GM18505 (cell line): ENCODE results near the gene PTK6.

Source experiments
- ATAC-seq: cut with Tn5 transposase; IDR thresholded peaks from one replicate; pipeline ENCODE4 v1.9.1; 2021; ENCODE audit not compliant: unreplicated experiment
- POLR2A ChIP-seq: IDR thresholded peaks from 4 replicates; pipeline ENCODE4 v1.6.1; 2011; ENCODE audit warnings: borderline replicate concordance; ENCODE audit not compliant: insufficient read depth, insufficient read length; ENCODE audit errors: extremely low read depth

The PTK6 gene

DNA sequence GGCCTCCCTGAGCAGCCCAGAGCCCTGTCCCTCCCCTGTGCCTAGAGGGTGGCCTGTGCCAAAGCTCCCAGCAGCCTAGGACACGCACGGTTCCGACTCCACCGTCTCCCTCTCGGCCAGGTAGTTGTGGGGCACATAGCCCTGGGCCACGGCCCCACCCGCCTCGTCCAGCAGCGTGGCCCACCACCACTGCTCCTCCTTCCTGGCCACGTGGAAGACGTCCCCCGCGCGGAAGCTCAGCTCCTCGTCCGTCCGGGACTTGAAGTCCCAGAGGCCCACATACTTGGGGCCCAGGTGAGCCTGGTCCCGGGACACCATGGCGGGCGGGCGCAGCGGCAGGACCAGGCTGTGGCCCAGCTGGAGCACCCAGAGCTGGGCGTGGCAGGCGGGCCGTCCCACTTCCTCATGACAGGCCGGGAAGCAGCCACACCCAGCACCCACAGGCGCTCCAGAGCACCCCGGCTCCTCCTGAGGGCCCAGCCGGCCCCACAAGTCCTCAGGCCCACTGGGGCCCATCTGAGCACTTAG is at the start of gene PTK6:
Gene PTK6 (minus strand): TSS at position 380 of the 528 bp plus-strand sequence. CDS start 62 bp downstream, at position 318.
- TF ChIP-seq POLR2A: no peak
- peak; percentile 11 for ATAC-seq

DNA sequence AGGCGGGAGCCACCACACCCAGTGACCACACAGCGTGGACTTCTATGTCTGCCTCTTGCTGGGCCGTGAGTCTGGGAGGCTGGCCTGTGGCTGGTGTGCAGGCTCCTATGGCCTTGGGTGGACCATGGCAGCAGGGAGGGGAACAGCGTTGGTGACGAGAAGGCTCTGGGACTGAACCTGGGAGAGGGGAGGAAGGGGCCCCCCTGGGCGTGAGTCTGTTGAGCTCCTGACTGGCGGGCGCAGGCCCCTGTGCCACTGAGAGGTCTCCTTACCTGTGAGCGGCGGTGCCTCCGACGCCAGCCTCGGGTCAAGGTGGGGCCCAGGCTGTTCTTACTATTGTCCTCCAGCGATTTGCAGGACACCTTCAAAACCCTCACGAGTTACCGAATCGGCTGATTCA is 49.6 kb upstream of the PTK6 start:
- no peak for ATAC-seq
- TF ChIP-seq POLR2A: no peak

DNA sequence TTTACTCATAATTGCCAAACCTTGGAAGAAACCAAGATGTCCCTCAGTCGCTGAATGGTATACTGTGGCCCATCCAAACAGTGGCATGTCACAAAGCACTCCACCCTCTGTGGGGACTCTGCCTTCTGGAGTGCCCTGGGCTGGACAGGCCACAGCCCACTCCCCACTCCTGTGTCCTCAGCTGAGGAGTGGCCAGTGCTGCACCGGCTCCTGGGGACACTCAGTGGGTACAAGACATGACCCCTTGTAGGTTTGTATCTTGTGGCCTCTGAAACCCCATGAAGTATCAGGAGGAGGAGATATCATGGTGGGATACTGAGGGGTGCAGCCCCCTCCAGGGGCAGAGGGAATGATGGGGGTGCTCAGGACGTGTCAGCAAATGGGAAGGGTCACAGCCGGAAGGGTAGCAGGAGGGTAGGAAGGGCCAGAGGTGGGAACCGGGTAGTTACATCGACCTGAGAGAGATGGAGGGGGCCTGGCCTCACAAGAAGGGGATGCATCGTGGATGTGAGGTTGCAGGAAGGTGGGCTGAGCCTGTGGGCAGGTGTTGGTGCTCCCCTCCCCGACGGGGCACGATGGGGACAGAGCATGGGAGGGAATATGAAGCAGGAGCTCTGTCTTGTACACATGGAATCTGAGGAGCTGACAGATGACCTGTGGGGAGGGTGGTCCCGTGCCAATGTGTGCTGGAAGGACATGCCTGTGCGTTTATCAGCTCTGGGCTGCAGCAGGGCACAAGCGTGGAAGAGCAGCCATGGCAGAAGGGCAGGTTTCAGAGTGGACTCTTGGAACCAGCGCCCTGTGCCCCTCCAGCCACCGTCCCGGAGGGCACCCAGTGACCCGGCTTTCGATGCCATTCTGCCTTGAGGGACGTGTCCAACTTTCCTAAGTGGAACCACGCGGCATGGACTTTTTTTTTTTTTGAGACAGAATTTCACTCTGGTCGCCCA is 48.7 kb upstream of the PTK6 start:
- TF ChIP-seq POLR2A: no peak
- ATAC-seq: no peak

DNA sequence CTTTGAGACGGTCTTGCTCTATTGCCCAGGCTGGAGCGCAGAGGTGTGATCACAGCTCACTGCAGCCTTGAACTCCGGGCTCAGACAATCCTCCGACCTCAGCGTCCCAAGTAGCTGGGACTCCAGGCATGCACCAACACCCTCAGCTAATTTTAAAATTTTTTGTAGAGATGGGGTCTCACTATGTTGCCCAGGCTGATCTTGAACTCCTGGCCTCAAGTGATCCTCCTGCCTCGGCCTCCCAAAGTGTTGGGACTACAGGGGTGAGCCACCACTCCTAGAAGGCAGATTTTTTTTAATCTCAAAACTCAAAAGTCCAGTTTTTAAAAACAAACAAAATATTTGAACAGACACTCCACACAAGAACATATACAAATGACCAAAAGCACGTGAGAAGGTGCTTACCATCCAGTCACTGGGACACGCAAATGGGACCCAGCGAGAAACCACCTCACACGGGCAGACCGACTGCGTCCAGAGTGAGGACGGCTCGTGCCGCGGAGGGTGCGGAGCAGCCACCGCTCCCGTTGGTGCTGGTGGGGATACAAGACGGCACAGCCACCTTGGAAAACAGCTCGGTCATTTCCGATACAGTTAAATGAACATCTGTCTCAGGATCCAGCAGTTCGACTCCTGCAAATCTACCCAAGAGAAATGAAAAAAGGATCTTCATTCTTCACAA is 45.3 kb upstream of the PTK6 start:
- TF ChIP-seq POLR2A: no peak
- no peak for ATAC-seq

DNA sequence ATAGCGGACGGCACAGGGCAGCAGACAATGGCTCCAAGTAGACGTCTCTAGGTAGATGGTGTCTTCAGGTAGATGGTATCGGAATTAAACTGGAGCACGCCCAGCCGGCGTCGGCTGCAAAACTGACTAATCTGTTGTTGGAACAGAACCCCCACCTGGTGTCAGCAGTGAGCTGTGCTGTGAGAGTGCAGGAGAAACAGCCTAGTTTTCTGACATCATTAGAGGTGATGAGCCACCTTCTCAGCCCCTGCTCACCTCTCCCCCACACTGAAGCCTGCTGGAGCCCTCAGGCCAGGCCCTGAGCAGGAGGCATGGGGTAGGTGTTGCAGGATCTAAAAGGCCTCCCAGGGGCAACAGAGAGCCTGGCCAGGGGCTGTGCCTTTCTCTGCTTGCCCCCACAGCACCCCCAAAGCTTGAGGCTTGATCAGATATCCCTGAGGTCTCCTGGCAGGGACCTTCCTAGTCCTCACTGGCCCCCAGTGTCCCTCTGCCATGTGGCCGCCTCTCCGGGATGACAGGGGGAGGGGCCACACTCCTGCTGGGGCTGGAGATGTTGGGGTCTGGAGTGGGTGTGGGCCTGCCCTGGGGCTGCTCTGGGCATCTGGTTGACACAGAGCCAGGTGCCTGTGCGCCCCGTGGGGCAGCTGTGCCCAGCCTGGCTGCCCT is 43.8 kb upstream of the PTK6 start:
- TF ChIP-seq POLR2A: no peak
- no peak for ATAC-seq

DNA sequence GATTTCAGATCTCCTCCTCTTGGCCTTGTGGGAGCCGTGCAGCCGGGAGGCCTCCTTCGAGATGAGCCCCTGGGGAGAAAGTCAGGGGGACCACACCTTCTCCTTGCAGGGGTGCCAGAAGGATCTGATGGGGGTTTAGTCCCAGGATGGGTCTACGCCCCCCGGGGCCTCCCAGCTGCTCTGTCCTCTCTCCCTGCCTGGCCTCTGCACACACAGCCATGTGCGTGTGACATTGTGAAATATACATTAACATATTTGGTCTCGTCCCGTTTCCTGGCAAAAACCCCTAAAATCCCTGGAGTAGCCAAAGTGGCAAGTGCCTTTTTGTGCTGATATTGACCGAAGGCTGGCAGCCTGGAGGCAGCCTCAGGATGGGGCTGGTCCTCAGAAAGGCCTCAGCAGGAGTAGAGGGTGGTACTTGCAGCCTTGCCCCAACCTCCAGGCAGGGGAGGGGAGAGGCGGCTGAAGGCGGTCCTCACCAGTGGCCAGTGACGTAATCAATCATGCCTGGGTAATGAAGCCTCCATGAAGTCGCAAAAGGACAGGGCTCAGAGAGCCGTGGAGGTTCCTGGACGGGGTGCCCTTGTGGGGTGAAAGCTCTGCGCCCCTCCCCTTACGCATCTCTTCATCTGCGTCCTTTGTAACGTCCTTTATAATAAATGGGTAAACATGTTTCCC is 42.0 kb upstream of the PTK6 start:
- no peak for ATAC-seq
- no peak for TF ChIP-seq POLR2A

DNA sequence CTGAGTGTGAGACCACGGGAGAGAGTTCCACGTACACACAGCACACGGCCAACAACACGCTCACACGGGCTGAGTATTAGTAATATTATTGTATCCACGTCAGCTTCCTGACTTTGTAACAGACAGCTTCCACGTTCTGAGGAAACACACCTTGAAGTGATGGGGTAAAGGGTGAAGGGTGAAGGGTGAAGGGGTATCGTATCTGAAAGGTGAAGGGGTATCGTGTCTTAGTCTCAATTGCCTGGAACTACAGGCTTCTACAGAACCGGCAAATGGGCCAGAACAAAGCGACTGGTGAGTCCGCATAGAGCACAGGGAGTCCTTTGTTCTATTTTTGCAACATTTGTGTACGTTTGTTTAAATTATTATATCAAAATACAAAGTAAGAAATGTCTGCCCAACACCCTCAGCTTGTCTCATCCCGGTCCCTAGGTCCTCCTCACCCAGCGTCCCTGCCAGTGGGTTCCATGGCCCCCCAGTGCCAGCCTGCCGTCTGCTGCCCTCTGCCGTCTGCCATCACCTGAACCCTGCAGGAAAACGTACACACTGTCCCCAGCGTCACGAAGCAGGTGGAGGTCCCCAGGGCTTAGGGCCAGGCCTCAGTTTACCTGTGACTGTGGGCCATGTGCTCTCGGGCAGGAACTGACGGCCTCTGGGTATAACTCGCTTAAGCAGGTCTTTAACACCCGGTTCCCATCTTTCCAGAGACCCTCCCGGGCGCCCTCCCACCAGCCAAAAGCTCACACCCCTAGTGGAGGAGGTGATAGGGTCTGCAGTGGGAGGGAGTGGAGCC is 41.2 kb upstream of the PTK6 start:
- no peak for TF ChIP-seq POLR2A
- no peak for ATAC-seq

DNA sequence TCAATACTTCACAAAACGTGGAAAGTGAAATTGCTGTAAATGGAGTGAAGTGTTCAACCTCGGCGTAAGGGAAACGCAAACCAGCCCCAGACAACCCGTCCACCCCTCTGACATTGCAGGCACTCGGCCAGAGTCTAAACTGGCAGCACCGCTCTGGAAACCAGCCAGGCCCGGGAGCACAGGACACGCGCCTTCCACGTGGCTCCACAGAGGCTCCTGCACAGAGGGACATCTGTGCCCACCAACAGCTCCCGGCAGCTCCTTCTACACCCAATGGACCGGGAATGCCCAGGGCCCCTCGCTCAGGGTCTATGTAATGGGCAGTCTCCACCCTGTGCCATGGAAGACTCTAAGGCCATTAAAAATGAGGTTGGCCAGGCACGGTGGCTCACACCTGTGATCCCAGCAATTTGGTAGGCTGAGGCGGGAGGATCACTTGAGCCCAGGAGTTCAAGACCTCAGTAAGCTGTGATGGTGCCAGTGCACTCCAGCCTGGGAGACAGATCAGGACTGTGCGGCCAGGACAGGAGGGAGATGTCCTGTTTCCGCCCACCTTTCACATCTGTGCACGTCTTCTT is 40.2 kb upstream of the PTK6 start:
- no peak for ATAC-seq
- TF ChIP-seq POLR2A: no peak

DNA sequence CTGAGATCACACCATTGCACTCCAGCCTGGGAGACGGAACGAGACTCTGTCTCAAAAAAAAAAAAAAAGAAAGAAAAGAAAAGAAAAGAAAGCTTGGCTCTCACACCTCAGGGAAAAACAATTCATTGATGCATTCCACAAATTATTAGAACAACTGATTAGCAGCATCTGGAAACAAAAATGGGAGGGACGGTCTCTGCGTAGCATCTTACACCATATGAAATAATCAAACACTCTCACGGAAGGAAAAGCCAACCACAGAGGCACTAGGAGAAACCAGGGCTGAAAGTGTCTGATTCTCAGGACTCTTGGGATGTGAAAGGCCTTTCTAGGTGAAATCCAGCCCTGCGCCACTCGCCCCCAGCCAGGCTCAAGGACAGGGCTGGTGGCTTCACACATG is 39.1 kb upstream of the PTK6 start:
- TF ChIP-seq POLR2A: no peak
- ATAC-seq: no peak

DNA sequence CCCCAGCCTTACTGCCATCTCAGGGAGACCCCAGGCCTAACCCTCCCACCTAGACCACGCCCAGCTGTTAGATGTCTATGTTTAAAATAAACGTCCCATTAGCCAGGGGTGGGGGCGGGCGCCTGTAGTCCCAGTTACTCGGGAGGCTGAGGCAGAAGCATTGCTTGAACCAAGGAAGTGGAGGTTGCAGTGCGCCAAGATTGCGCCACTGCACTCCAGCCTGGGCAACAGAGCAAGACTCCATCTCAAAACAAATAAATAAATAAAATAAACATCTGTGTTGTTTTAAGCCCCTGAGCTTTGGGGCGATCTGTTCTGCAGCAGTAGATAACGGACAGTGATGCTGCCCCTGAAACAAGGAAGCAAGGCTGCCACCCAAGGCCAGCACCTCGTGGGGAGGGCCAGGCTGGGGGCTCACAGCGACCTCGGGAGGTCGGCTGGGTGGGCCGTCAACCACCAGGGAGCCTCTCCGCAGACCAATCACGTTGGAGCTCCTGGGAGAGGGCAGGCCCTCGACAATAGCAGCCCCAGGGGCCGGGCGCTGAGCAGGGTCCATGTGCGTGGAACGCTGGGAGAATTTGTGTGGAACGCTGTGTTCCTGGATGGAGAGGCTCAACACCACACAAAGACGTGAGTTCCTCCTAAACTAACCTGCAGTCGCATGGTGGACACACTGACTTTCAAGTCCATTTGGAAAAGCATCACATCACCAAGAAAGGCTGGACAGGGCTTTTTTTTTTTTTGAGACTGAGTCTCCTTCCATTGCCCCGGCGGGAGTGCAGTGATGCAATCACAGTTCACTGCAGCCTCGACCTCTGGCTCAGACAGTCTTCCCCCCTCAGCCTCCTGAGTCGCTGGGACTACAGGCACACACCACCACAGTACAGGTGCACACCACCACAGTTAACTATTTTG is 37.9 kb upstream of the PTK6 start:
- no peak for TF ChIP-seq POLR2A
- ATAC-seq: no peak

DNA sequence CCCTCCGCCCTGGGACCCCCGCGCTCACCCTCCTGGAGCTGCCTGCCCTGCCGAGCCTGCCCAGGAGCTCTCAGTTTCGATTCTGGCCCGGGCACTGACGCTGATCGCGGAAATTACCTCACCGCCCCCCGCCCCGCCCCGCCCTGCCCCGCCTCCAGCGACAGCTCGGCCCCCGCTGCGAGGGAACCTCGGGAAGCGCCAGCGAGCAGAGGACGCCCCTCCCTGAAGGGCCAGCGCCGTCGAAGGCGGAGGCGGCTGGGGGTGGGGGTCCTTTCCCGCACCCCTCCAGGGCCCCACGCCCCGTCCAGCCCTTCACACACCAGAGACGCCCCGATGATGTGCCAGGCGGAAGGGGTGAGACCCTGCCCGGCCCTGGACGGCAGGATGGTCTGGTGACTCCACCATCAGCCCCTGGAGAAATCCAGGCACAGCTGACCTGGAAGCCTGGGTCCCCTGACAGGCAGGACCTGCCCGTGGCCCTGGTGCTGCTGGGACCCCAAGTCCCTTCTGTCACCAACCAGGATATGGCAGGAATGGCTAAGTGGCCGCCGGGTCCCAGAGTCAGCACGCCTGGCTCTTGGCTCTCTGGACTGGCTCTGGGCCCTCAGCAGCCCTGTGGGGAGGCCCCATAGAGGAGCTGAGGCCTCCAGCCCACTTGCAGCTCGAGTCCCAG is 37.1 kb upstream of the PTK6 start, which contains the start of gene HELZ2:
Gene HELZ2 (minus strand): TSS at position 84 of the 673 bp plus-strand sequence. CDS start 1,854 bp downstream, outside the sequence.
- no peak for ATAC-seq
- peak; percentile 46 for TF ChIP-seq POLR2A

DNA sequence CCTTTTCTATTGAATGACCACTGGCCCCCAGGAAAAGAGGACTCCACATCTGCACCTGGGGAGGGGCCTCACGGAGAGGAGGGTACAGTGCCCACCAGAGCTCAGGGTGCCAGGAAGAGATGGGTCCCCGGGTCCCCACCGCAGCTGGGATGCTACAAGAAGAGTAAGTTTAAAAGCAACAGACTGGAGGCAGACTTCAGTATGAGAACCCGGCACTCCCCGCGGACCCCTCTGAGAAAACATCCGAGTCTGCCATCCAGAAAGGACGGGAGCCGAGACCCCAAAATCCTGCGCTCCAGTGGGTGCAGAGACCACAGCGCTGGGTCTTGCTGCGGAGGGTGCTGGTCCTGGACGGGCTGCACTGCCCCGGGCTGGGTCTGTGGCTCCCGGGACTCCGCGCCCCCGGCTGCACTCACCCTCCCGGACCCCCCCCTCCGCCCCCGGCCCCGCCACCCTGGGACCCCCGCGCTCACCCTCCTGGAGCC is 36.5 kb upstream of the PTK6 start:
- no peak for TF ChIP-seq POLR2A
- no peak for ATAC-seq
